Astrocyte (in vitro differentiated cells and primary cell): Measurements from ENCODE around the gene LYPD6.

Experiments
- CTCF ChIP-seq: IDR thresholded peaks from 2 replicates; pipeline ENCODE4 v1.5.1; 2011; ENCODE audit warnings: low read depth, mild to moderate bottlenecking, inconsistent platforms, low read length, moderate library complexity; ENCODE audit not compliant: insufficient read depth
- EZH2 ChIP-seq: IDR thresholded peaks from 2 replicates; pipeline ENCODE4 v1.6.1; 2012; ENCODE audit warnings: mild to moderate bottlenecking, low read length, inconsistent platforms; ENCODE audit not compliant: insufficient read depth

DNA sequence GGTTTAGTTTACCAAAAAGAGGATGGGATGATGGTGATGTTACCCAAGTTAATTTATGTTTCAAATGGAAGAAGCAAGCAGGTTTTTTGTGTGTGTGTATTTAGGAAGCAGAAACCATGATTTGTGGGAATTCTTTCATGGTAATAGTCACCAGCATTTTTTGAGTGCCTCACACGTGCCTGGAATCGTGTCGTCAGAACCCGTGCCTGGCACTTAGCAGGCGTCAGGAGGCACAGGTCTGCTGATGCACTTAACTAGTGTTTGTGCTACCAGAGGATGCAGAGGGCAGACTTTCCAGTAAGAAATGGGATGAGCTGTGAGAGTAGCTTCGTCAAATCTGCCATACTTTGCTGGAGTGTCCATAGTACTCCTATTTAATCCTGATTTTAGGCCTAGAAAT is 41.1 kb downstream of the LYPD6 start:
- TF ChIP-seq CTCF (no peak), EZH2 (no peak)
